ENCODE results near the gene GZMM. TPM values are rescaled to one million over a fixed set of nuclear protein-coding genes. Genes with fewer than 3 reads are reported as not detected.

Gene GZMM
- total RNA-seq, 6 experiments from 2014 or later = 0.59 to 0.95 (median 0.74) TPM; not detected in 3

- H3K4me3 ChIP-seq = no peak overlapping the region
- ATAC-seq = no peak
- intact Hi-C loops (cut with DNase I) = no loop called here
- H3K4me1 ChIP-seq = no peaks in the 10 kb centered on the region
- TF ChIP-seq CTCF (IDR thresholded peaks at IDR 0.05) = no peak
- TF ChIP-seq POLR2A (IDR thresholded peaks at IDR 0.05) = no peak
- no peaks in the 10 kb centered on the region for H3K36me3 ChIP-seq
- no peak overlapping the region for H3K27ac ChIP-seq
- H3K27me3 ChIP-seq = no peaks in the 10 kb centered on the region
- H3K9me3 ChIP-seq = no peaks in the 10 kb centered on the region
- WGBS (ENCODE audit: insufficient coverage, low coverage, low lambda C conversion rate, missing lambda C conversion rate) = no CpG with 5 or more reads among the region's 12 CpGs
- no peak for DNase-seq
Observed at GRCh38 chr19:522726-523125, 21.1 kb upstream of the GZMM start.

- Histone ChIP-seq H3K27me3 (no peaks in the 10 kb centered on the region), H3K27ac (no peak overlapping the region), H3K9me3 (no peaks in the 10 kb centered on the region), H3K4me3 (no peak overlapping the region), H3K36me3 (no peaks in the 10 kb centered on the region), H3K4me1 (no peaks in the 10 kb centered on the region)
- intact Hi-C loops (cut with DNase I) = no loop called here
- WGBS (ENCODE audit: insufficient coverage, low coverage, low lambda C conversion rate, missing lambda C conversion rate) = 40% methylated on average over 4 of the region's 29 CpGs
- TF ChIP-seq POLR2A (IDR thresholded peaks at IDR 0.05) (no peak), CTCF (IDR thresholded peaks at IDR 0.05) (no peak)
- DNase-seq (peak in 1 of 3 donors; percentile 23), ATAC-seq (peak in 3 of 4 donors; percentile 30 to 34 (median 33))
Observed at GRCh38 chr19:524062-524674, 19.7 kb upstream of the GZMM start.

- no peak for ATAC-seq
- TF ChIP-seq POLR2A (IDR thresholded peaks at IDR 0.05) (no peak), CTCF (IDR thresholded peaks at IDR 0.05) (no peak)
- Histone ChIP-seq H3K27me3 (no peaks in the 10 kb centered on the region), H3K27ac (no peak overlapping the region), H3K9me3 (no peaks in the 10 kb centered on the region), H3K36me3 (no peaks in the 10 kb centered on the region), H3K4me1 (no peaks in the 10 kb centered on the region), H3K4me3 (no peak overlapping the region)
- intact Hi-C loops (cut with DNase I) = no loop called here
- 73% methylated on average over 12 of the region's 18 CpGs for WGBS (ENCODE audit: insufficient coverage, low coverage, low lambda C conversion rate, missing lambda C conversion rate)
- DNase-seq = no peak
Observed at GRCh38 chr19:525029-525428, 18.8 kb upstream of the GZMM start.

- 45% methylated on average over 6 of the region's 13 CpGs for WGBS (ENCODE audit: insufficient coverage, low coverage, low lambda C conversion rate, missing lambda C conversion rate)
- intact Hi-C loops (cut with DNase I) = no loop called here
Observed at GRCh38 chr19:525857-526419, 17.9 kb upstream of the GZMM start.

More at GRCh38 chr19:525857-526419, 17.9 kb upstream of the GZMM start:
- H3K27ac ChIP-seq = no peak overlapping the region
- no peak overlapping the region for H3K4me3 ChIP-seq
- no peaks in the 10 kb centered on the region for H3K4me1 ChIP-seq
- H3K27me3 ChIP-seq = no peaks in the 10 kb centered on the region
- H3K36me3 ChIP-seq = no peaks in the 10 kb centered on the region
- no peak for DNase-seq
- no peak for ATAC-seq
- H3K9me3 ChIP-seq = no peaks in the 10 kb centered on the region
- TF ChIP-seq POLR2A (IDR thresholded peaks at IDR 0.05) (no peak), CTCF (IDR thresholded peaks at IDR 0.05) (no peak)

Measured in right lobe of liver (tissue), 6 donors.